ENCODE data around the gene DCK.

Gene DCK

DNA sequence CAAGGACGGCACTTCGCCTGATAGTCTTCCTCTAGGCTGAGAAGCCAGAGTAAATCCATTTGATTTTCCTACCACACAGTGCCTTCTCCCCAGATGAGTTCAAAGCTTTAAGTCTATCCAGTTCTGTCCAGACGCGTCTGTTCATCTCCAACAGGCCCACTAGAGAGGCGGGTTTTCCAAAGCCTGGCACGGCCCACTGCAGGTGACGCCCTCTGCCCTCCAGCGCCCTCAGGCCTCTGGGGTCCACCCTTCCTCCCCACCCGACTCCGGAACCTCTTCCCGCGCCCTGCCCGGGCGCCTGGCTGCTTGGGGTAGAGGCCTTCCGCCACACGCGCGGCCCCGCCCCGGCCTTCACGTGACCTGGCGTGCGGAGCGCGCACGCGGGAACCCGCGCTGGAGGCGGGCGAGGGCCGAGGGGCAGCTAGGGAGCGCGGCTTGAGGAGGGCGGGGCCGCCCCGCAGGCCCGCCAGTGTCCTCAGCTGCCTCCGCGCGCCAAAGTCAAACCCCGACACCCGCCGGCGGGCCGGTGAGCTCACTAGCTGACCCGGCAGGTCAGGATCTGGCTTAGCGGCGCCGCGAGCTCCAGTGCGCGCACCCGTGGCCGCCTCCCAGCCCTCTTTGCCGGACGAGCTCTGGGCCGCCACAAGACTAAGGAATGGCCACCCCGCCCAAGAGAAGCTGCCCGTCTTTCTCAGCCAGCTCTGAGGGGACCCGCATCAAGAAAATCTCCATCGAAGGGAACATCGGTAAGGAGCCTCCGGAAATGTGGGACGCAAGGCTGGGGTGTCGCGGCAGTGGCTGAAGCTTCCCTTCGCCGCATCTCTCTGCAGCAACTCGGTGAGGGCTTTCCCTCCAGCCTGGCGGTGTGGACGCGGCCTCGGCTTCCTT is at the start of gene DCK:
Gene DCK (plus strand): TSS at position 469 of the 888 bp plus-strand sequence. CDS start 187 bp downstream, at position 656.
- H3K4me3 ChIP-seq (ENCODE audit: control insufficient read depth, low read depth, low read length): peak within 1 kb of the TSS; percentile 65
- TF ChIP-seq, protein P1, sequence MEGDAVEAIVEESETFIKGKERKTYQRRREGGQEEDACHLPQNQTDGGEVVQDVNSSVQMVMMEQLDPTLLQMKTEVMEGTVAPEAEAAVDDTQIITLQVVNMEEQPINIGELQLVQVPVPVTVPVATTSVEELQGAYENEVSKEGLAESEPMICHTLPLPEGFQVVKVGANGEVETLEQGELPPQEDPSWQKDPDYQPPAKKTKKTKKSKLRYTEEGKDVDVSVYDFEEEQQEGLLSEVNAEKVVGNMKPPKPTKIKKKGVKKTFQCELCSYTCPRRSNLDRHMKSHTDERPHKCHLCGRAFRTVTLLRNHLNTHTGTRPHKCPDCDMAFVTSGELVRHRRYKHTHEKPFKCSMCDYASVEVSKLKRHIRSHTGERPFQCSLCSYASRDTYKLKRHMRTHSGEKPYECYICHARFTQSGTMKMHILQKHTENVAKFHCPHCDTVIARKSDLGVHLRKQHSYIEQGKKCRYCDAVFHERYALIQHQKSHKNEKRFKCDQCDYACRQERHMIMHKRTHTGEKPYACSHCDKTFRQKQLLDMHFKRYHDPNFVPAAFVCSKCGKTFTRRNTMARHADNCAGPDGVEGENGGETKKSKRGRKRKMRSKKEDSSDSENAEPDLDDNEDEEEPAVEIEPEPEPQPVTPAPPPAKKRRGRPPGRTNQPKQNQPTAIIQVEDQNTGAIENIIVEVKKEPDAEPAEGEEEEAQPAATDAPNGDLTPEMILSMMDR (IDR thresholded peaks at IDR 0.05; ENCODE audit: control insufficient read depth, insufficient read depth, low read depth, low read length, missing control alignments): no peak
- peak; percentile 55 for DNase-seq (ENCODE audit: low read depth)

DNA sequence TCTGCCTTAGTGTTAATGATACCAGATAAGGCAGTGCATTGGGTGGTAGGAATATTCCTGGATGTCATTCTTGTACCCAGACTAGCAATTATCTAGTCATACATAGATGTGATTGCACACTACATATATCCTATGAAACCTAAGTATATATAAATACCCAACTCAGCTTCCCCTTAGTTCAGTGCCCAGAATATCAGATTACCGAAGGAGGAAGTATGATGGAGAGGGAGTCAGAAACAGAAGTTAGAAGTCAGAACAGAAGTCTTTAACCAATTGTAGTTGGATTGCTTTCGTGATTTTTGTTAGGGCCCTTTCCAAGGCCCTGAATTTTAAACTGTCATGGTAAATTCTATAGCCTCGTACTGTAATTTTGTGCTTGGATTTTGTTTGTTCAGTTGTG is 48.4 kb upstream of the DCK start:
- DNase-seq (ENCODE audit: low read depth): no peak
- H3K4me3 ChIP-seq (ENCODE audit: control insufficient read depth, low read depth, low read length): no peak overlapping the region
- TF ChIP-seq, protein P1 (IDR thresholded peaks at IDR 0.05; ENCODE audit: control insufficient read depth, insufficient read depth, low read depth, low read length, missing control alignments): no peak

DNA sequence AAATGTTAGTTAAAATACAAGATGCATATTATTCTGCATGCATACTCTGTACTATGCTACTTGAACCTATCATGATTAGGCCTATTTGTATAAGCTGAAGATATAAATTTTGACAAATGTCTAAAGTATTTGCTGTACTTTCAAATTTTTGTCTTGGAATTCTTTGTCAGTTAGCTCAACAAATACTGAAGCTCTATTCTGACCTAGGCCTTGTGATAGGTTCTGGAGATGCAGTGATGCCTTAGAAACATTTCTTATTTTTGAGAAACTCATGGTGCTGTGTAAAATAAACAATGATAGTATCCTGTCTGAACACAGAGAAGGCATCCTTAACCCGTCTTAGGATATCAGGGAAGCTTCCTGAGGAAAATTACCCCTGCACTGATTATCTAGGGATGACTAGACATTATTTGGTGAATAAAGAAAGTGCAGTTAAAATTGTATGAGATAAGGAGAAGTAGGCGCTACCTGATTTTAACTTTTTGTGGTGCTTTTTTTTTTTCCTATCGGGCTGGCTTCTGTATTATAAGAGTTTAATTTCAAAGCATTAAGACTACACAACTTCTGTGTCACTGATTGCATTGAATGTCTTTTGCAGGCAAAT is 47.9 kb upstream of the DCK start:
- no peak for DNase-seq (ENCODE audit: low read depth)
- no peak overlapping the region for H3K4me3 ChIP-seq (ENCODE audit: control insufficient read depth, low read depth, low read length)
- TF ChIP-seq, protein P1 (IDR thresholded peaks at IDR 0.05; ENCODE audit: control insufficient read depth, insufficient read depth, low read depth, low read length, missing control alignments): no peak

DNA sequence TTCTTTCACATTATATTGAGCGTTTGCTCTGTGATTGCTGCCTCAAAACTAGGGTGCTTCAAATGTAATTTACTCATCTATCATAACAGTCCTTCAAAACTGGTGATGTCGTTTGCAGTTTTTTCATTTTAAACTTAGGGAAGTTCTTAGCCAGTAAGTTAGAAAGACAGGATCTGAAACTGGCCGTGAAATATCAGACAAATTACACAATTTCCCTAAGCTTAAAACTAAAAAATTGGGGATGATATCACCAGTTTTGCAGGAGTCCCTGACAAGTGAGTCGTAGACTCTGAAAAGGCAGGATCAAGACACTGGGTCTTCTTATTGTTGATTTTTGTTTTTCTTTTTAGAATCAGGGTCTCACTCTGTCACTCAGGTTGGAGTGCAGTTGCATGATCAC is 46.5 kb upstream of the DCK start:
- no peak for DNase-seq (ENCODE audit: low read depth)
- TF ChIP-seq, protein P1 (IDR thresholded peaks at IDR 0.05; ENCODE audit: control insufficient read depth, insufficient read depth, low read depth, low read length, missing control alignments): no peak
- H3K4me3 ChIP-seq (ENCODE audit: control insufficient read depth, low read depth, low read length): no peak overlapping the region

DNA sequence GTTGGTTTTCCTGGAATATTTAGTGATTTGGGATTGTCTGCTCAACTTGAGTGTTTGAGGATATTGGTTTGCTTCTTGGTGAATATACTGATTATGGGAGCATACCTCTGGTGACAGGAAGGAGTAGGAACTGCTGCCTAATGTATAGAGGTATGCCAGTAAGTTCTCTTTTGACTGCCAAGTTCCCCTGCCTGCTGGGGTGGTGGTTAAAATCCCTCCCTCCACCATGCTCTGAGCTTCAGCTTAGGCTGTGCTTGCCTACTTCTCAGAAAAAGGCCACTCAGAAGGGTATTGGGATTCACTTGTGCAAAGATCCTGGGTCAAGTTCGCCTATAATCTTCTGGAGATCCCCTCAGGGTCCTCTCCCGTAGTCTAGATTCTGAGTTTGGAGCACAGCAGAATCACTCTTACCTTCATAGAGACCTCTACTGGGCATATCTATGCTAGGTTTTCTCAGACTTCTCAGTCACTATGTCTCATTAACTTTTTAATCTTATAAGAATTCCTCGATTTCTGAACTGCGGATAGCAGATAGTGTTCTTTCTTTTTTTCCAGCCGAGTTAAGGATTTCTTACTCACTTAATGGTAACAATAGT is 44.7 kb upstream of the DCK start:
- no peak for DNase-seq (ENCODE audit: low read depth)
- TF ChIP-seq, protein P1 (IDR thresholded peaks at IDR 0.05; ENCODE audit: control insufficient read depth, insufficient read depth, low read depth, low read length, missing control alignments): no peak
- H3K4me3 ChIP-seq (ENCODE audit: control insufficient read depth, low read depth, low read length): no peak overlapping the region

DNA sequence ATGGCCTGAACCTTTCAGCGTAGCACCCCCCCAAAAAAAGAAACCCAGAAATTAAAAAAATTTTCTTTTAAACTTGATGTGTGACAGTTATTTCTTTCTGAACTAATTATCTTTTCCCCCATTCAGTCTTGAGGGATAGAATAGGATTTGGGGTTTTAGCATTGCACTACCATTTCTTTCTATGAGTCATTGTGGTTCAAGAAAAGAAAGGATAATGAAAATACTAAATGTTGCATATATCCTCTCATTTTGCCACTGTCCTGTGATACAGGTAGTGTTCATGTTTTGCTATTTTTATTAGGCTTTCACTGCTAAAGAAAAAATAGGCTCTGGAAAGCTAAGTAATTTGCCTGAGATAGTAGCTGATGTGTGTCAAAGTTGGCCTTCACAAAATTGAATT is 39.4 kb upstream of the DCK start:
- DNase-seq (ENCODE audit: low read depth): no peak
- no peak overlapping the region for H3K4me3 ChIP-seq (ENCODE audit: control insufficient read depth, low read depth, low read length)
- TF ChIP-seq, protein P1 (IDR thresholded peaks at IDR 0.05; ENCODE audit: control insufficient read depth, insufficient read depth, low read depth, low read length, missing control alignments): no peak

Measured in AG09309 (cell line).